ENCODE data around the gene TRIM3. TPM values are rescaled to one million over a fixed set of nuclear protein-coding genes. Genes with fewer than 3 reads are reported as not detected.

The TRIM3 gene
- total RNA-seq, 3 donors from 2014 or later = 28.0 to 57.8 (median 48.4) TPM

- ATAC-seq (no peak), DNase-seq (no peak)
- H3K9me3 ChIP-seq = no peaks in the 10 kb centered on the region
- no peaks in the 10 kb centered on the region for H3K36me3 ChIP-seq (ENCODE audit: low read depth)
- no peaks in the 10 kb centered on the region for H3K4me1 ChIP-seq (ENCODE audit: low read depth)
- no peak overlapping the region for H3K4me3 ChIP-seq
- intact Hi-C loops (cut with DNase I, micrococcal nuclease) = no loop called here
- no peak for TF ChIP-seq CTCF (IDR thresholded peaks at IDR 0.05)
Observed at GRCh38 chr11:6452219-6452618, 21.5 kb downstream of the TRIM3 start.

- DNase-seq (no peak), ATAC-seq (no peak)
- no peak for TF ChIP-seq CTCF (IDR thresholded peaks at IDR 0.05)
- no peaks in the 10 kb centered on the region for H3K9me3 ChIP-seq
- no peaks in the 10 kb centered on the region for H3K36me3 ChIP-seq (ENCODE audit: low read depth)
- no peaks in the 10 kb centered on the region for H3K4me1 ChIP-seq (ENCODE audit: low read depth)
- intact Hi-C loops (cut with DNase I, micrococcal nuclease) = no loop called here
- no peak overlapping the region for H3K4me3 ChIP-seq
Observed at GRCh38 chr11:6448574-6448973, 25.2 kb downstream of the TRIM3 start.

GRCh38 chr11:6443269-6444003 lies 30.3 kb downstream of the TRIM3 start:
- intact Hi-C loops (cut with DNase I, micrococcal nuclease) = loop anchor here (5.0 kb wide), 1 partner anchor 66 kb away; no protein-coding TSS in a partner anchor
- no peaks in the 10 kb centered on the region for H3K9me3 ChIP-seq
- H3K4me1 ChIP-seq (ENCODE audit: low read depth) = no peaks in the 10 kb centered on the region
- no peaks in the 10 kb centered on the region for H3K36me3 ChIP-seq (ENCODE audit: low read depth)
- TF ChIP-seq CTCF (IDR thresholded peaks at IDR 0.05) = peak; percentile 82
- H3K4me3 ChIP-seq = no peak overlapping the region
- DNase-seq (peak in 2 of 3 donors; percentile 64 to 72), ATAC-seq (peak; percentile 86)

- H3K4me1 ChIP-seq (ENCODE audit: low read depth) = no peaks in the 10 kb centered on the region
- no peak overlapping the region for H3K4me3 ChIP-seq
- no peaks in the 10 kb centered on the region for H3K9me3 ChIP-seq
- ATAC-seq = no peak
- no peaks in the 10 kb centered on the region for H3K36me3 ChIP-seq (ENCODE audit: low read depth)
- intact Hi-C loops (cut with DNase I, micrococcal nuclease) = loop anchor here (5.0 kb wide), 1 partner anchor 65 kb away; no protein-coding TSS in a partner anchor
- TF ChIP-seq CTCF (IDR thresholded peaks at IDR 0.05) = no peak
- DNase-seq = no peak
Observed at GRCh38 chr11:6442441-6442840, 31.3 kb downstream of the TRIM3 start.

- Histone ChIP-seq H3K4me1 (ENCODE audit: low read depth) (no peaks in the 10 kb centered on the region), H3K4me3 (no peak within 1 kb of the TSS), H3K9me3 (no peaks in the 10 kb centered on the region), H3K36me3 (ENCODE audit: low read depth) (no peaks in the 10 kb centered on the region)
- no peak for DNase-seq
- no peak for ATAC-seq
- intact Hi-C loops (cut with DNase I, micrococcal nuclease) = loop anchor here (5.0 kb wide), 1 partner anchor 64 kb away; no protein-coding TSS in a partner anchor
- TF ChIP-seq CTCF (IDR thresholded peaks at IDR 0.05) = no peak
Observed at GRCh38 chr11:6440906-6441358, 32.8 kb downstream of the TRIM3 start, which contains the start of gene HPX. HPX (minus strand) TSS chr11:6440987; CDS start chr11:6440963, 24 bp downstream.

All from mucosa of descending colon (tissue), 3 donors.